Measurements from ENCODE around the gene GATA6.

- TF ChIP-seq POLR2A (IDR thresholded peaks at IDR 0.05) (no peak), CTCF (IDR thresholded peaks at IDR 0.05) (no peak)
Observed at GRCh38 chr18:22155584-22155983, 13.8 kb upstream of the GATA6 start.

Measured in body of pancreas (tissue), 4 donors.